ENCODE data around the gene TCERG1L. TPM values are rescaled to one million over a fixed set of nuclear protein-coding genes. Genes with fewer than 3 reads are reported as not detected.

The TCERG1L gene
- total RNA-seq, 4 donors from 2014 or later: 0.24 TPM; not detected in 3

- TF ChIP-seq CTCF (IDR thresholded peaks at IDR 0.05): no peak
- DNase-seq (ENCODE audit: low spot score) (no peak), ATAC-seq (ENCODE audit: low FRiP score) (no peak)
Measured at GRCh38 chr10:131279516-131279915, 32.0 kb downstream of the TCERG1L start.

DNA sequence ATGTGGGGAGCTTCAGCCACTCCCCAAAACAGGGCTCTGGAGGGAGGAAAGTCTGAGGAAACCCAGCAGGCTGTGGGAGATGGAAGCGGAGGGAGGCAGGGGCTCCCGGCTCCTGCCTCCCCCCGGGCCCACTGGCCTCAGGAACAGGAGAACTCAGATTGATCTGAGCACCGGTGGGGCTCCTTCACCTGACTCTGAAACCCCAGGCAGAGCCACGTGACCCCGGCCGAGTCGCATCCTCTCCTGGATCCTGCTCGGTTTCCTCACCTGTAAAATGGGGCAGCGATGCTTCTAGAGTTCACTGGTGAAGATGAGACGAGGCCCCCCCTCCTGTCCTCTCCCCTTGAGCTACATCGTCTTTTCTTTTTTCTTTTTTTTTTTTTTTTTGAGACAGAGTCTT, 33.6 kb downstream of the TCERG1L start:
- no peak for TF ChIP-seq CTCF (IDR thresholded peaks at IDR 0.05)
- ATAC-seq (ENCODE audit: low FRiP score): no peak
- no peak for DNase-seq (ENCODE audit: low spot score)

DNA sequence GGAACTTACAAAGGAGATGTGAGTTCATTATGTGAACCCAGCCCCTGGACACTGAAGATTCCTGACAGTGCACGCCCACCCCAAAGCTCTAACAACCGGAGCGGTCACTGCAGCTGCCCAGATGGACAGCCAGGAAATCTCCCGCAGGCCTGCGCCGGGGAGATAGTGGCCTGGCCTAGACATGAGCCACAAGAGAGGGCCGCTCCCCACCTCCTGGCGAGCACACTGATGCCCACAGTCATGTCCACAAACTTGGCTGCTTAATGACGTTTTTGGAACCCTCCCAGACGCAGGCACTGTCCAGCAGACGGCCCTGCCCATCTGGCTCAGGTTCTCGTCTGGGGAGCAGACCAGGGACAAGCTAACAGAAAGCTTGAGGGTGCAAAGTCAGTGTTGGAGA, 34.2 kb downstream of the TCERG1L start:
- TF ChIP-seq CTCF (IDR thresholded peaks at IDR 0.05): no peak
- ATAC-seq (ENCODE audit: low FRiP score) (no peak), DNase-seq (ENCODE audit: low spot score) (no peak)

GRCh38 chr10:131275691-131276090, 35.8 kb downstream of the TCERG1L start:
- no peak for TF ChIP-seq CTCF (IDR thresholded peaks at IDR 0.05)
- ATAC-seq (ENCODE audit: low FRiP score): no peak
- DNase-seq (ENCODE audit: low spot score): no peak

GRCh38 chr10:131274883-131275282, 36.6 kb downstream of the TCERG1L start:
- ATAC-seq (ENCODE audit: low FRiP score) (no peak), DNase-seq (ENCODE audit: low spot score) (no peak)
- no peak for TF ChIP-seq CTCF (IDR thresholded peaks at IDR 0.05)

- DNase-seq (ENCODE audit: low spot score): no peak
- ATAC-seq (ENCODE audit: low FRiP score): no peak
- no peak for TF ChIP-seq CTCF (IDR thresholded peaks at IDR 0.05)
Measured at GRCh38 chr10:131274133-131274880, 37.2 kb downstream of the TCERG1L start.

GRCh38 chr10:131273476-131273875, 38.0 kb downstream of the TCERG1L start:
- no peak for TF ChIP-seq CTCF (IDR thresholded peaks at IDR 0.05)
- ATAC-seq (ENCODE audit: low FRiP score) (no peak), DNase-seq (ENCODE audit: low spot score) (no peak)
